Measurements from ENCODE around the gene H2BK1. TPM values are rescaled to one million over a fixed set of nuclear protein-coding genes. Genes with fewer than 3 reads are reported as not detected.
A peak's percentile ranks its signal among the peaks of the same experiment; 100 is the strongest.

Gene H2BK1
- polyA plus RNA-seq, 1 donor (not counting 4 experiments of a cell fraction or from before 2014, with no cell fraction given) = not detected

- no peak overlapping the region for H2AFZ ChIP-seq (ENCODE audit: control insufficient read depth, low read length)
- no peak for FAIRE-seq
- no peaks in the 10 kb centered on the region for H3K79me2 ChIP-seq (ENCODE audit: control insufficient read depth, insufficient read depth, low read length)
- peaks cover 30% of the 10 kb centered on the region for H3K27me3 ChIP-seq (ENCODE audit: control insufficient read depth, extremely low read depth, insufficient read depth, low read length)
- peaks cover 14% of the 10 kb centered on the region for H3K4me1 ChIP-seq (ENCODE audit: control insufficient read depth, extremely low read depth, insufficient read depth, low read length)
- no peak overlapping the region for H3K9ac ChIP-seq (ENCODE audit: control insufficient read depth, extremely low read depth, insufficient read depth, low read length)
- H3K27ac ChIP-seq (ENCODE audit: control insufficient read depth, insufficient read depth, low read length) = no peak overlapping the region
- no peak for TF ChIP-seq CTCF (optimal IDR thresholded peaks at IDR 0.05 in 1 of 3, IDR thresholded peaks at IDR 0.05 in 1 of 3, conservative IDR thresholded peaks at IDR 0.05 in 1 of 3; ENCODE audit: extremely low read depth in 1 of 3, insufficient read depth in 2 of 3, low read length in 3 of 3)
- TF ChIP-seq EZH2 (IDR thresholded peaks at IDR 0.05; ENCODE audit: low read length) = no peak
- no peaks in the 10 kb centered on the region for H3K9me3 ChIP-seq (ENCODE audit: control insufficient read depth, low read depth, low read length)
- peak overlapping the region; percentile 1 to 52 (median 49) for H3K4me3 ChIP-seq (ENCODE audit: control insufficient read depth in 2 of 3, extremely low read depth in 1 of 3, insufficient read depth in 2 of 3, low read depth in 1 of 3, low read length in 3 of 3)
- peak overlapping the region; percentile 79 for H3K4me2 ChIP-seq (ENCODE audit: control insufficient read depth, extremely low read depth, insufficient read depth, low read depth, low read length)
- dilution Hi-C loops (cut with MboI; ENCODE audit: extremely low pct_ligation_motif_present, low sequenced_read_pairs) = no loop called here
- DNase-seq (ENCODE audit: low read depth, low spot score) = no peak
- no peaks in the 10 kb centered on the region for H3K9me1 ChIP-seq (ENCODE audit: control insufficient read depth, extremely low read depth, insufficient read depth, low read length)
- H3K36me3 ChIP-seq (ENCODE audit: control insufficient read depth in 2 of 2, extremely low read depth in 1 of 2, insufficient read depth in 2 of 2, low read length in 2 of 2) = no peaks in the 10 kb centered on the region
- H4K20me1 ChIP-seq (ENCODE audit: control insufficient read depth, extremely low read depth, insufficient read depth, low read length) = no peaks in the 10 kb centered on the region
These were observed 37.5 kb upstream of the H2BK1 start for GRCh38 chr7:151247611-151248345.

- no peak for FAIRE-seq
These were observed 36.7 kb upstream of the H2BK1 start for GRCh38 chr7:151246851-151247580.

More at GRCh38 chr7:151246851-151247580, 36.7 kb upstream of the H2BK1 start:
- Histone ChIP-seq H3K9me1 (ENCODE audit: control insufficient read depth, extremely low read depth, insufficient read depth, low read length) (no peaks in the 10 kb centered on the region), H3K4me3 (ENCODE audit: control insufficient read depth in 2 of 3, extremely low read depth in 1 of 3, insufficient read depth in 2 of 3, low read depth in 1 of 3, low read length in 3 of 3) (no peak overlapping the region), H3K27me3 (ENCODE audit: control insufficient read depth, extremely low read depth, insufficient read depth, low read length) (peaks cover 30% of the 10 kb centered on the region), H3K9me3 (ENCODE audit: control insufficient read depth, low read depth, low read length) (no peaks in the 10 kb centered on the region), H3K4me2 (ENCODE audit: control insufficient read depth, extremely low read depth, insufficient read depth, low read depth, low read length) (no peak overlapping the region), H3K79me2 (ENCODE audit: control insufficient read depth, insufficient read depth, low read length) (no peaks in the 10 kb centered on the region), H4K20me1 (ENCODE audit: control insufficient read depth, extremely low read depth, insufficient read depth, low read length) (no peaks in the 10 kb centered on the region), H2AFZ (ENCODE audit: control insufficient read depth, low read length) (no peak overlapping the region), H3K9ac (ENCODE audit: control insufficient read depth, extremely low read depth, insufficient read depth, low read length) (no peak overlapping the region), H3K36me3 (ENCODE audit: control insufficient read depth in 2 of 2, extremely low read depth in 1 of 2, insufficient read depth in 2 of 2, low read length in 2 of 2) (no peaks in the 10 kb centered on the region), H3K27ac (ENCODE audit: control insufficient read depth, insufficient read depth, low read length) (no peak overlapping the region), H3K4me1 (ENCODE audit: control insufficient read depth, extremely low read depth, insufficient read depth, low read length) (peaks cover 14% of the 10 kb centered on the region)
- no peak for DNase-seq (ENCODE audit: low read depth, low spot score)
- TF ChIP-seq CTCF (optimal IDR thresholded peaks at IDR 0.05 in 1 of 3, IDR thresholded peaks at IDR 0.05 in 1 of 3, conservative IDR thresholded peaks at IDR 0.05 in 1 of 3; ENCODE audit: extremely low read depth in 1 of 3, insufficient read depth in 2 of 3, low read length in 3 of 3) (no peak), EZH2 (IDR thresholded peaks at IDR 0.05; ENCODE audit: low read length) (no peak)
- dilution Hi-C loops (cut with MboI; ENCODE audit: extremely low pct_ligation_motif_present, low sequenced_read_pairs) = no loop called here
